Measurements from ENCODE around the gene CDC42EP4.
"Not testable (repeated sequence)": the region's sequence is repeated elsewhere in the genome, so short reads cannot be mapped to it uniquely, and the experiment has no call there.

CDC42EP4 gene

DNA sequence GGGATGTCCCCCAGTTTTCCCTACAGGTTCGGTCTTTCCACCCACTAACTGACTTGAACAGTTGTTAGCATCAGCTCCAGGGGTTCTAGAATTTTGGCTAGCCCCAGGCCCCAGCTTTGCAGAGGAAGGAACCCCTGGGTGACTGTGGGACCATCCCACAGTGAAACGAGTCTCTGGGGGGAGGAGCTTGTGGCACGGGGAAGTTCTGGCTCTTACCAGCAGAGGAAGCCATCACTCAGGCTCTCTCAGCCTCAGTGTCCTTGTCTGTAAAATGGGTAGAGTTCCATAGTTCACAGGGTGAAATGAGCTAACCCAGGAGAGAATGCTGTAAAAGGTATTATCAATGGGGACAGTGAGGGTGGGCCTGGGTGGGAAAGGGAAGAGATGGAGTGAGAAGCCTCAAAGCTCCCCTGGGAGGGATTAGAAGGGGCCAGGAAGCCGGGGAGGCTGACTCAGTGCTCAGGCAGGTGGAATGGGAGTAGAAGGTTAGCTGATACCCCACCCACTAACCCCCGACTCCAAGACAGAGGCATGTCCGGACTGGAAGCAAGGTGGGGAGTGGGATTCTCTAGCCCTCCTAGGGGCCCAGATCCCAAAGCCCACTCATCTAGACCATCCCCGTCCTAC lies 30.9 kb upstream of the CDC42EP4 start:
- no peak for DNase-seq (ENCODE audit: low spot score)

DNA sequence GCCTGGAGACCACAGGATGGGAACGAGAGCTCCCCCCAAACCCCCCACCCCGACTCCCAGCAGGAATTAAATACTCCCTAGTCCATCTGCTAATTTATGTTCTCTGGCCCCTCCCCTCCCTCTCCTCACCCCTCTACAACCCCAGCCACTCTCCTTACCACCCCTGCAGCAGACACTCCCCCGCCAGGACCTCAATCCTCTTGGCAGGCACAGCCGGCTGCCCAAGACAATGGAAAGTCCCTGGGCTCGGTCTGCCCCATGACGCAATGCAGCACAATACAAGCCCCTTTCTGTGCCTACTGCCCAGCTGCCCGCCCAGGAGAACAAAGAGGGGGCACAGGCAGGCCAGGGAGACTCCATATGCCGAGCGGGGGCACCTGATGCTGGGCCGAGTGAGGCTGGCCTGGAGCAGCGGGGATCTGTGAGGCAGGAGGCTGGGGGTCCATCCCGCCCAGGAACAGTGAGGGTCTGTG lies 30.3 kb upstream of the CDC42EP4 start:
- DNase-seq (ENCODE audit: low spot score): no peak

DNA sequence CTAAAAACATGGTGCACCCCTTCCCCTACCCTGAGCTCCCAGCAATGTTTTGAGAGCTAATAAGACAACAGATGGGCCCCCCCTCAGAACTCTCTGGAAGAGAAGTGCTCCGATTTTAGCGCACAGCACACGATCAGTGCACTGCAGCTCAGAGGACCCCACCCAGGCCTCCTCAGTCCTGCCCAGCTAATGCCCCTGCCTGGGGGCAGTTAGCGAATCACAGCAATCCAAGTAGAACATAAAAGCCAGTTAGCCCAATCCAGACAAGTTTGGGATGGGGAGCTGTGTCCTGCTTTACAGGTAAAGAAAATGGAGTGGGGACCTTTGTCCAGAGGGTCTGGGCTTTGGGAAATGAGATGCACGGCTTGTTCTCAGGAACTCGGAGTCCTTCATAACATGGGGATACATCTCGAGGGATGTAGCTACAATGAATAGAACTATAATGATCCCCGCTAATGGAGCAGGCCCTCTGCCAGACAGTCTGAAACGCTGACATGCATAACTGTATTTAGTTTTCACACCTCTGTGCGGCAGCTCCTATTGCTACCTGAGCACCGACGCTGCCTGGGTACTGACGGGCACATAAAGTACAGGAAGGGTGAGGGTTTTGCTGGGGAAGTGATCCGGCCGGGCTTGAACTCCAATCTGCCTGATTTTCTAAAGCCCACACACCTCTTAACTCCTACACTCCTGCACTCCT lies 29.7 kb upstream of the CDC42EP4 start:
- DNase-seq (ENCODE audit: low spot score): no peak

DNA sequence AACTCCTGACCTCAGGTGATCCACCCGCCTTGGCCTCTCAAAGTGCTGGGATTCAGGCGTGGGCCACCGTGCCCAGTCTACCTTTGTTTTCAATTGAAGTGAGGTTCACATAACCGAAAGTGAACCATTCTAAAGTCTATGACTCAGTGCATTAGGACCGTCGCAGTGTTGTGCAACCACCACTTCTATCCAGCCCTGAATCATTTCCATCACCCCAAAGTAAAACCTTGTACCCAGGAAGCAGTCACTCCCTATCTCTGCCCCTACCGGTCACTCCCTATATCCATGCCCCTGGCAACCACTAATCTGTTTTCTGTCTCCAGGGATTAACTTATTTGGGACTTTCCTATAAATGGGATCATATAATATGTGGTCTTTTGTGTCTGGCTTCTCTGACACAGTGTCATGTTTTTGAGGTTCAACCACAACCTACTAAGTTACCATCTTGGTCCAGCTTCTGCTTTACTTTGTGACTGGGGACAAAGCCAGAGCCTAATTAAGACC lies 28.3 kb upstream of the CDC42EP4 start:
- peak; percentile 7 for DNase-seq (ENCODE audit: low spot score)

DNA sequence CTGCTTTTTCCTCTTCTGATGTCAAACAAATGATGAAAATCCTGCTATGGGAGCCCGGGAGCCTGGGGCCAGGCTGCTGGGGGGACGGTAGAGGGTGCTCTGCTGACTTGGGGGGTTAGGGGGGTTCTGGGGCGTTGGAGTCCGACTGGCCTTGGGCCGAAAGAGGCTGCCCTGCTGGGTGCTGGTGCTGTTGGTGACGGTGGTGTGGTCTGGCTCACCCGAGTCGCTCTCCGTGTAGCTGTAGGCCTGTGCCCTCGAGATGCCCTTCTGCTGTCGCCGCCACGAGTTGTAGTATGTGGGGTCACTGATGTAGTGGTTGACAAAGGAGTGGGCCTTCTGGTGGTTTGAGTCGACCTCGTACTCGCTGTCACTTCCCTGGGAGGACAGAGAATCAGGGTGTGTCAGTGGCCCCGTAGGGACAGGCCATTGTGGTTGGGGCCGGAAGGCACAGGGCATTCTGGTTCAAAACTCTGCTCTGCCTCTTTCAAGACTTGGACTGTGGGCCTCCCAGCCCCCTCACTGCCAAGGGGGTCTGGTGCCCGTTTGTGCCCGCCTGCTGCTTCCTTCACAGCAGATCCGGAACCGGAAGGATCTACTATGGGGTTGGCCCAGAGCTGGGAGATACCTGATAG lies 26.9 kb upstream of the CDC42EP4 start:
- DNase-seq (ENCODE audit: low spot score): no peak

DNA sequence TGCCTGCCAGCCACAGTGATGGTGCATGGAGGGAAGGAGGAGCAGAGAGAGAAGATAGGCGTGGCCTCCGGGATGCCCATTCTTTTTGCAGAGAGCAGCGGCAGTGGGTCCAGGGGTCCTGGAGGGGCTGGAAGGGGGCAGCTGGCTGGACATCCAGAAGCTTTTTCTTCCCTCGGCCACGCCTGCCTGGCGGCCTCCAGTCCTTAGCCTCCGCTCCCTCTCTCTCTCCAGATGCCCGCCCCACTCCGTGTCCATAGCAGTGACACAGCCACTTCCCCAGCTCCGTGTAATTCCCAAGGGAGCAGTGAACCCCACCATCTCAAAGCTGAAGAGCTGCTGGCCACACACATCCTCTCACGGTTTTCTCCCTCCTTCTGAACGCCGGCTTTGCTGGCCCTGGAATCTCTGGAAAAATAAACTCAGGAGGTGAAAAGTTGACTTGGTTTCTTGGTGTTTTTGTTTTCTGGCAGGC lies 26.3 kb upstream of the CDC42EP4 start:
- no peak for DNase-seq (ENCODE audit: low spot score)

DNA sequence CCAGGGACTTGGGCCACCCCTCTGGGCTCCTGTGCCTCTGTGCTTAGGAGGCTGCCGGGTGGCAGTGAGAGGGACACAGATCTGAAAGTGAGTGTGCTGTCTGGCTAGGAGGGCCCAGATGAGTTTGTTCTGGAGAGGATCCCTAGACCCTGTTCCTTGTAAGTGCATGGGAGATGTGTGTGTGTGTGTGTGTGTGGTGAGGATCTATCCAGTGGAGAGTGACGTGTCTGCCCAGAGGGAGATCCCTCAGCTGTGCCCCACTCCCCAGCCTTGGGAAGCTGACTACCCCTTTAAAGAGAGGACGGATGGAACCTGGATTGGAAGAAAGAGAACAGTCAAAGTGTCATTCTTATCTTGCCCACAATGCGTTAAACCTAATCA lies 25.5 kb upstream of the CDC42EP4 start:
- DNase-seq (ENCODE audit: low spot score): no peak

DNA sequence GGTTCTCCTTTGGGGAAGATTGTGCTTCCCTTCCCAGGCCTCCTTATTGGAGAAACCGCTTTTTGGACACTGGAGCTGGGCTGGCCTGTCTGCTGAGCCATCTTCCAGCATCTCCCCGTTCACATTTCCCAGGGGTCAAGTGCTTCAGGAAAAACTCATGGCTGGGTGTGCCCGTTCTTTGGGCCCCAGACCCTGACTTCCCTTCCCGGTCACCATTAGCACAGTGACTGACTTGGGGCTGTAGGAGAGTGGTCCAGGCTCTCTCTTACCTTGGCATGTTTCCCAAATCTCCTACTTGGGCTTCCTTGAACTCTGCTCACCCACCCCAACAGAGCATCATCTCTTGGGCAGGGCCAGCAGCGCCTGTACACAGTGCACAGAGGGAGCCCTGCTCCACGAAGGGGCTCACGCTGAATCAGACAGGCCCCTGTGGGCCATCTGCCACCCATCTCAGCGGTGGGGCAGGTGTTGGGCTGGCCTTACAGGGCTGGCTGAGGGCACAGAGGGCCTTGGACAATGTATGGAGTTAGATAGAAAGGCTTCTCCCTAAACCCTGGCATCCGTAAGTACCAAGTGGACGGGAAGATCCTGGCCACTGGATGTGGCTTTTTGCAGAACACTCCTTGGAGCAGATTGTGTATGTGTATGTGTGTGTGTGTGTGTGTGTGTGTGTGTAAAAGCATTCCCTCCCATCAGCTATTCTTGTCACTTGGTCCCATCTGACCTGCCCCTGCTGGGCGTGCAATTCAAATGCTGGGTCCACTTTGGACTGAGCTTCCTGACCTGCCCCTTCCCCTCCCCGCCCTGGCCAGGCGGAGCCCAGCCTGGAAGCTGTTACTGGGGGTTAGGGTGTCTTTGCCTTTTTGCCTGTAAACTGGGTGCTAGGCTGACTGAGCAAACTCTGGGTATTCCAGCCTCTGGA lies 24.9 kb upstream of the CDC42EP4 start:
- no peak for DNase-seq (ENCODE audit: low spot score)

DNA sequence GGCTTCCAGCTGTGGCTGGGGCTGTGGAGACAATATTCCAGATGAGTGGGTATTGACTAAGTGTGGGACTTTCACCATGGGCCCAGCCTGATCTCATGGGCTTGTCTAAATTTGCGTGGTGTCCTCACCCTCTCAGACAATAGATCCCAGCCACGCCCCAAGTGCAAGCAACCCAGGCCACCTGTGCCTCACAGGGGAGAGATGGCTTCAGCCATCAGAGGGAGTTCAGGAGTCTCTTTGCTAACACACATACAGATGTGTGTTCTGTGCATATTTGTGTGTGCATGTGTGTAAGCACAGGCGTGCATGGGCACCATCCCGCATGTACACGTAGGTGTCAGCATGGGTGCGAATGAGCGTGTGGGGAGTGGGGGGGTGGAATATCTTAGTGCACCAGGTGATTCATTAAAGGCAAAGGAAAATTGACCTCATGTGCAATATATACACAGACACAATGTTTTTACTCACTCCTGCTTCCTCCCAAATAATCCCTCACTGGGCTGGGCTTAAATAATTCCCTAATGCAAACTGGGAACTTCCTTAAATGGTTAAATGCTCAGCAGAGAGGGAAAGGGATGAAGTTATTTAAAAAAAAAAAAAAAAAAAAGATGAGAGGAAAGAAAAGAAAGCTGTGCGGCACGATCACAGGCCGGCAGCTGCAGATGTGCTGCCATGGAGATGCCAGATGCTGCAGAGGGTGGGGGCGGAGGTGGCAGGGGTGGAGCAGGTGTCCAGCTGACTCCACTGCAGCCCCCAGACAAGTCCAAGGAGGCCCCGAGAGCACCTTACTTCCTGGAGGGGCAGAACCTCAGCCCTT lies 24.0 kb upstream of the CDC42EP4 start:
- no peak for DNase-seq (ENCODE audit: low spot score)

DNA sequence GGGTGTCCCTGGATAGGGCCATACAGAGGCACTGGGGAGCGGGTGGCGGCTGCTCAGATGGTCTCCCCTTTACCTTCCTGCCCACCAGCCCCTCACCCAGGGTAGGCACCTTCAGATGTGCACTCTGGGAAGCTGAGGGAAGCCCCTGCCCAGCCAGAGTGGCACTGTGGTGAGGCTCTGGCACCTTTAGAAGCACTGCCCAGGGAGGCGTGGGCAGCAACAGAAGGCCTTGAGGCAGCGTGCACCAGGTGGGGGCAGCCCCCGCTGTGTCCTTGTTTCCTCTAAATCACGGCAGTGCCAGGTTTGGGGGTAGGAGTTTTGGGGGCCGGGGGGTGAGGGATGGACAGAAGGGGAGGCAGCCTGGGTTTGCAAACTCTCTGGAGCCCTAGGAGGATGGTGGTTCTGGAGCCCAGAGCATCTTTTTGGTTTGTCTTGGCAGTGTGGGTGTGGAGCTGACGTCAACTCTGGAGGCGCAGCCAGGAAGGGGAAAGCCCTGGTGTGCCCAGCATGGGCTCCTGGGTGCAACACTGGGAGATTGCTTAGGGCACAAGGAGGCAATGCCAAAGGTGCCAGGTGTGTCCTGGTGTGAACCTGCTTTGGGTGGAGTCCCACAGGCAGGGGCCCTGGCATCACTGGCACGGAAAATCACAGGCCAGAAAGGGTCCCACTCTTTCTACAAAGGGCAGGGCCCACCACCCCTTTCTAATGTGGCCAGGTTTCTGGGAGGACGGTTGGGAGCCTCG lies 23.1 kb upstream of the CDC42EP4 start:
- DNase-seq (ENCODE audit: low spot score): no peak

DNA sequence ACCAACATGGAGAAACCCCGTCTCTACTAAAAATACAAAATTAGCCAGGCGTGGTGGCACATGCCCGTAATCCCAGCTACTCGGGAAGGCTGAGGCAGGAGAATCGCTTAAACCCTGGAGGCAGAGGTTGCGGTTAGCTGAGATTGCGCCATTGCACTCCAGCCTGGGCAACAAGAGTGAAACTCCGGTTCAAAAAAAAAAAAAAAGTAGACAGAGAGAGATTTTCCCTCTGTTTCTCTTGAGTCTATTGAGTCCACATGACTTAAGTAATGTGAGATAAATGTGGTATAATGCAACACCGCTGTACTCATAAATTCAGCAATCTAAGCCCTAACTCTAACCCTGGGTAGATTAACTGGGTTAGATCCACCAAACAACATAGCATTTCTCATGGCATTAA lies 21.6 kb upstream of the CDC42EP4 start:
- DNase-seq (ENCODE audit: low spot score): not testable (repeated sequence)

DNA sequence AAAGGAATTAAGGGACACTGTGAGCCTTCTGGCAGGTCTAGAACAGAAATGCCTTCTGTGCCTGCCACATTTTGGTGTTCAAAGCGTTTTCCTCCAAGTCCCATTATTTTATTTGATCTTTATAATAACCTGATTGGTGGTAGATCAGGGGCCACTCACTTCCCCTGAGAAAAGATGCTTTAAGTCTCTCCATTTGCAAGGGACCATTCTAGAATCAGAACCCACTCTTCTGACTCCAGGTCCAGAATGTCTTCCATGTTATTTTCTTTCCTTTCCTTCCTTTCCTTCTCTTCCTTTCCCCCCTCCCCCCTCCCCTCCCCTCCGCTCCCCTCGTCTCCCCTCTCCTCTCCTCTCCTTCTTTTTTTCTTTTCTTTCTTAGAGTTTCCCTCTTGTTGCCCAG lies 19.3 kb upstream of the CDC42EP4 start:
- DNase-seq (ENCODE audit: low spot score): no peak

DNA sequence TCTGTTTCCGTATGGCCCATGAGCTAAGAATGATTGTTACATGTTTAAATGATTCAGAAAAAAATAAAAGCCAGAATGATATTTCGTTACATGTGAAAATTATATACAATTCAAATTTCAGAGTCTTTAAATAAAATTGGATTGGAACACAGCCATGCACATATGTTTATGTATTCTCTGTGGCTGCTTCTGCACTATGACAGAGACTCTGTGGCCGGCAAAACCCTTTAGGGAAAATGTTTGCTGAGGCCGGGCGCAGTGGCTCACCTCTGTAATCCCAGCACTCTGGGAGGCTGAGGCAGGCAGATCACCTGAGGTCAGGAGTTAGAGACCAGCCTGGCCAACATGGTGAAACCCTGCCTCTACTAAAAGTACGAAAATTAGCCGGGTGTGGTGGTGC lies 15.9 kb upstream of the CDC42EP4 start:
- DNase-seq (ENCODE audit: low spot score): no peak

DNA sequence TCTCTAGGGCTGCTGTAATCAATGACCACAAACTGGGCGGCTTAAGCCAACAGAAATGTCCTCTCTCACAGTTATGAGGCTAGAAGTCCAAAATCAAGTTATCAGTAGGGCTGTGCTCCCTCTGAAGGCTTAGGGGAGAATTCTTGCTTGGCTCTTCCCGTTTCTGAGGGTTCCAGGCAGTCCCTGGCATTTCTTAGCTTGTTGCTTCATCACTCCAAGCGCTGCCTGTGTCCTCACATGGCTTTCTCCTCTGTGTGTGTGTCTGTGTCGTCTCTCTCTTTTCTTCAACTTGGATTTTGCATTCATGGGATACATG lies 13.7 kb upstream of the CDC42EP4 start:
- DNase-seq (ENCODE audit: low spot score): no peak

DNA sequence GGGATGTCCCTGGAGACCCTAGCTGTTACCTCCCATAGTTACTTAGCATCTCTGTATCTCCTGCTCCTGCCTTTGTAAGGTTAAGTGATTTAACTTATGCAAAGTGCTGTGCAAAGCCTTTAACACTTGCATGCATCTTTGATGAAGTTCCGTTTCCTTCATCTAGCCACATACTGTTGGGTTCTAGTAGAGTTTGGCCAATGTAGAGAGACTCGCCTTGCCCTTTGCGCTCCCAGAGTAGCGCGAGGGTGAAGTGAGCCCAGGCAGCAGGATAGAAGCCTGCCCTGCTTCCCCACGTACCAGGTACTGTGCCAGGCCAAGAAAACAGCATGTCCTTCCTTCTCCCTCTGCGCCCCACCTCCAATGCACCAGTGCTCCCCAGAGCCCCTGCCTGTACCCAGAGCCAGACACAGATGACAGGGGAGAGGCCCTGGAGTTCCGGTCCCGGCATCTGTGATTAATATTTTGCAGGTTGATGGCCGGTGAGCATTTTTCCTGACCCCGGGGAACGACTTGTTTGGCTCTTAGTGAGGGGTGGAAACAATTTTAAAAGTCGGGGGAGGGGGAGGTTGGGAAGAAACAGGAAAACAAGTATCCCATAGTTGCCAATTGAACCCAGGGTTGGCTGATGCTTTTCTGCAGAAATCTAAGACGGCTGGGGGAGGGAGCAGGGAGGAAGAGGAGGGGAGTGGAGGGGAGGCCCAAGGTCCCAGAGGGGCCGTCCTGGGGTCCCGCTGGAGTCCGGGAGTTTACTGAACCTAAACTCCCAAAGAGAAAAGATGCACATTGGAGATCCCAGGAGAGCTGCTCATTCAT lies 13.1 kb upstream of the CDC42EP4 start:
- DNase-seq (ENCODE audit: low spot score): no peak

DNA sequence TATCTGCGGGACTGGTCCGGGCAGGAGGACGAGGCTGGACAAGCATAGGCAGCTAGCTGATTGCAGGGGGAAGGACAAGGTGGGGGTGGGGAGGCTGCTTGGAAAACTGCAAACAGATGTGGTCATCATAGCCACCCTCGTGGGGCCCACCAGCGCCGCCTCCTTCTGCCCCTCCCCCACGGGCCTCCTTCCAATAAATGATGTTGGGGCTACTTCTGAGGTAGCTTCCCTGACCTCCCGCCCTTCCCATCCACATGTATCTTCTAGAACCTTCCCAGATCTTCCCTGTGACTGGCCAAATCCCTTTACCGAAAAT lies 12.3 kb upstream of the CDC42EP4 start:
- no peak for DNase-seq (ENCODE audit: low spot score)

DNA sequence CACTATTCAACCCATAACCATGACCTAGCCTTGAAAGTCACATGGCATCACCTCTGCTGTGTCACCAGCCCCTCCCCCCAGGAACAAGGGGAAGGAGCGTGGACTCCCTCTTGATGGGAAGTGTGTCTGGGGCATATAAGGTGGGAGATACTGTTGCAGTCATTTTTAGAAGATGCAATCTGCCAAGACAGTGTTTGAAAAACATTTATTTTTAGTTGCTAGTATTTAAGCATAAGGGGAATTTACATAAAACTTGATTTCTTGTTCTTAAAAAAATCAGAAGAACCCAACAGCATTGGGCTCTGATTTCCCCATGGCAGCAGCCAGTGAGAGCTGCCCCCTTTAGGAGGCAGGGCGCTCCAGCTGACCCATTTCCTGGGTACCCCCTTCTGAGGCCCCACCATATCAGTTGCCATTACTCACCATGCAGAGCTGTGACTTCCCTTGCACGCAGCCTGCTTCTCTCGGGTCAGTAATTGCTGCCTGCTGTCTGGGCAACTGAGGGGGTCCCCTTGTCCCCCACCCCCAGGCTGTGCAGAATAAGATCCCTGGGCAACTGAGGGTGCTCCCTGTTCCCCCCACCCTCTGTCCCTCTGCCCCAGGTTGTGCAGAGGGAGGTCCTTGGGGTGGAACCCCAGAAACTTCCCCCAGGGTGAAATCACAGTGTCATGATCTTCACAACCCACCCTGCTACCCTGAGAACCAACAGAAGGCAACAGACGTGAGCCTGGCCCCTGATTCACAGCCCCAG lies 11.8 kb upstream of the CDC42EP4 start:
- no peak for DNase-seq (ENCODE audit: low spot score)

DNA sequence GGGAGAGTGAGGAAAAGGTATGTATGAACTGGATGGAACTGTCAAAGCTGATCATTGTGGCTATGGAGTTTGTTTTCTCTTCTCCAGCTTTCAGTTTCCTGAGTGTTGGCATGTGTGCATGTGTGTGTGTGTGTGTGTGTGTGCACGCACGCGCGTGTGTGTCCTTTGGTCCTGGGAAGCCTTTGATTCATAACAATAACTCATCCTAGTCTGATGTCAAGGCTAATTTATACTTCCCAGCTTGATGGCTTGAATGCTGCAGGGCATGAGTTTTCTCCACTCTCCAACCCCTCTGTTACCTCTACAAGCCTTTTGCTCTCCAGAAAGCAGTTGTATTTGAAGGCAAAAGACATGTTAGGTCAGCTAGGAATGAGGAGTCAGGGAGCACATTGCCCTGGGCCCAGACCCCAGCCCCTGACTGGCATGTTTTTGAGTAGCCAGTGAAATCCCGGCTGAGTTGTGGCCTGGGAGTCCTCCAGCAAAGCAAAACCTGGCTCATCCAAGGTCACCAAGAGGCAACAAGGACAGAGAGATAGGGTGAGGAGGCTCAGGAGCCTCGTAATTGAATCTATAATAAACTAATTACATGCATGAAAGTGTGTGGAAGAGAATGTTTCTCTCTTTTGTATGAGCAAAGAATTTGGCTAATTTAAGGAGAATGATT lies 8.9 kb upstream of the CDC42EP4 start:
- DNase-seq (ENCODE audit: low spot score): no peak

DNA sequence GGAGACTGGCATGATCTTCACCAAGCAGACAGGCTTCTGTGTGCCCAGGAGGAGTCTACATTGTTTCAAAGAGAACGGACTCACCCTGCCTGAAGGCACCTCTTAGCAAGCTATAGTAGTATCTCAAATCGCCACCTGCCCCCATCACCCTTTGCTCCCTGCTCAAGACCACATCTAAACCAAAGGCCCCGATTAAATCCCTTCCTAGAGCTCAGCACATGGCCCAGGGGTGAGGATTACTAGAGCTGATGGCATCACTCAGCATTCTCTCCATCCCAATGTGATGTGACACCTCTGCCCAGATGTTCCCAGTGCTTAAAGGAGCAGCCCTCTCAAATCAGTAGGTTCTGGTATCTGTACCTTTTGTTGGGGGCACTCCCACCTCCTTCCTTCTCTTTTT lies 8.0 kb upstream of the CDC42EP4 start:
- no peak for DNase-seq (ENCODE audit: low spot score)
